H9 (cell line): Measurements from ENCODE around the gene ARHGAP45. TPM values are rescaled to one million over a fixed set of nuclear protein-coding genes. Genes with fewer than 3 reads are reported as not detected.

ENCODE experiments used
- DNase-seq: peaks from one replicate; pipeline ENCODE4 v3.0.0-alpha.2; 2017
- H2AFZ ChIP-seq: one replicate; pipeline ENCODE4 v1.6.1; 2013; ENCODE audit warnings: mild to moderate bottlenecking, low read length, control low read depth, moderate library complexity
- H2AK5ac ChIP-seq: 2 replicates; pipeline ENCODE4 v1.6.1; 2013; ENCODE audit warnings: low read length, control low read depth, mixed read lengths; ENCODE audit not compliant: insufficient read length
- H2BK120ac ChIP-seq: one replicate; pipeline ENCODE4 v1.6.1; 2013; ENCODE audit warnings: low read depth, mild to moderate bottlenecking, low read length, control low read depth, inconsistent platforms; ENCODE audit not compliant: poor library complexity, severe bottlenecking
- H2BK12ac ChIP-seq: 2 replicates; pipeline ENCODE4 v1.6.1; 2013; ENCODE audit warnings: low read length, control low read depth, mixed read lengths, low read depth; ENCODE audit not compliant: insufficient read length
- H2BK15ac ChIP-seq: 2 replicates; pipeline ENCODE4 v1.6.1; 2013; ENCODE audit warnings: low read depth, low read length, control low read depth
- H2BK20ac ChIP-seq: one replicate; pipeline ENCODE4 v1.6.1; 2013; ENCODE audit warnings: low read depth, mild to moderate bottlenecking, low read length, control low read depth, inconsistent platforms; ENCODE audit not compliant: poor library complexity, severe bottlenecking
- H2BK5ac ChIP-seq: 2 replicates; pipeline ENCODE4 v1.6.1; 2013; ENCODE audit warnings: low read length, control low read depth, mixed read lengths; ENCODE audit not compliant: insufficient read length
- H3K14ac ChIP-seq: 2 replicates; pipeline ENCODE4 v1.6.1; 2013; ENCODE audit warnings: low read length, control low read depth; ENCODE audit not compliant: insufficient read depth
- H3K18ac ChIP-seq: 2 replicates; pipeline ENCODE4 v1.6.1; 2013; ENCODE audit warnings: low read depth, mild to moderate bottlenecking, mixed read lengths, low read length, control low read depth; ENCODE audit not compliant: insufficient read length
- H3K23ac ChIP-seq: 2 replicates; pipeline ENCODE4 v1.6.1; 2013; ENCODE audit warnings: low read length, control low read depth, mixed read lengths, low read depth; ENCODE audit not compliant: insufficient read length
- H3K23me2 ChIP-seq: 2 replicates; pipeline ENCODE4 v1.6.1; 2013; ENCODE audit warnings: low read depth, mild to moderate bottlenecking, mixed read lengths, low read length, control low read depth; ENCODE audit not compliant: insufficient read length, poor library complexity, severe bottlenecking
- H3K27ac ChIP-seq: 2 replicates; pipeline ENCODE4 v1.5.1; 2013; ENCODE audit warnings: low read length, control low read depth, mixed read lengths, low read depth; ENCODE audit not compliant: insufficient read length
- H3K27me3 ChIP-seq: 2 replicates; pipeline ENCODE4 v1.6.1; 2013; ENCODE audit warnings: low read length, control low read depth, inconsistent platforms; ENCODE audit not compliant: insufficient read depth
- H3K4ac ChIP-seq: 2 replicates; pipeline ENCODE4 v1.6.1; 2013; ENCODE audit warnings: low read depth, mild to moderate bottlenecking, control low read depth, inconsistent platforms, low read length, moderate library complexity
- H3K4me1 ChIP-seq: 2 replicates; pipeline ENCODE4 v1.6.1; 2013; ENCODE audit warnings: low read length, control low read depth, inconsistent platforms; ENCODE audit not compliant: insufficient read depth
- H3K4me2 ChIP-seq: 2 replicates; pipeline ENCODE4 v1.6.1; 2013; ENCODE audit warnings: low read length, control low read depth, mixed read lengths; ENCODE audit not compliant: insufficient read length, insufficient read depth
- H3K56ac ChIP-seq: 2 replicates; pipeline ENCODE4 v1.6.1; 2013; ENCODE audit warnings: low read depth, mild to moderate bottlenecking, mixed read lengths, low read length, control low read depth; ENCODE audit not compliant: insufficient read length
- H3K79me1 ChIP-seq: 2 replicates; pipeline ENCODE4 v1.6.1; 2013; ENCODE audit warnings: low read depth, mild to moderate bottlenecking, moderate library complexity, low read length, control low read depth, inconsistent platforms; ENCODE audit not compliant: insufficient read depth, poor library complexity, severe bottlenecking
- H3K79me2 ChIP-seq: 2 replicates; pipeline ENCODE4 v1.6.1; 2013; ENCODE audit warnings: low read length, control low read depth, inconsistent platforms; ENCODE audit not compliant: insufficient read depth
- H3K9ac ChIP-seq: 2 replicates; pipeline ENCODE4 v1.6.1; 2013; ENCODE audit warnings: low read length, control low read depth, mixed read lengths; ENCODE audit not compliant: insufficient read length; ENCODE audit errors: extremely low read depth
- H3K9me3 ChIP-seq: one replicate; pipeline ENCODE4 v1.6.1; 2013; ENCODE audit warnings: low read depth, low read length, inconsistent platforms; ENCODE audit not compliant: control insufficient read depth
- H3T11ph ChIP-seq: one replicate; pipeline ENCODE4 v1.6.1; 2013; ENCODE audit warnings: mild to moderate bottlenecking, low read length, control low read depth, inconsistent platforms
- H4K20me1 ChIP-seq: one replicate; pipeline ENCODE4 v1.6.1; 2013; ENCODE audit not compliant: control insufficient read depth, insufficient read length, insufficient read depth
- H4K5ac ChIP-seq: 2 replicates; pipeline ENCODE4 v1.6.1; 2013; ENCODE audit warnings: low read depth, mild to moderate bottlenecking, mixed read lengths, low read length, control low read depth; ENCODE audit not compliant: insufficient read length
- H4K8ac ChIP-seq: replicated peaks from 2 replicates; pipeline ENCODE4 v1.6.1; 2013; ENCODE audit warnings: low read length, control low read depth, mixed read lengths, low read depth; ENCODE audit not compliant: insufficient read length
- H4K91ac ChIP-seq: 2 replicates; pipeline ENCODE4 v1.6.1; 2013; ENCODE audit warnings: low read depth, mild to moderate bottlenecking, moderate library complexity, mixed read lengths, low read length, control low read depth; ENCODE audit not compliant: insufficient read length
- H3K27ac Mint-ChIP-seq, 3 experiments: 2 replicates in 2 of 3; 3 replicates in 1 of 3; pipeline ENCODE4 v1.8.0; 2020 to 2021; ENCODE audit warnings: mixed read lengths in 3 of 3, mild to moderate bottlenecking in 1 of 3, moderate library complexity in 1 of 3
- H3K27me3 Mint-ChIP-seq: 2 replicates; pipeline ENCODE4 v1.8.0; 2021; ENCODE audit warnings: low read depth, mild to moderate bottlenecking, moderate library complexity, mixed read lengths
- H3K36me3 Mint-ChIP-seq, 3 experiments: 2 replicates in 2 of 3; 3 replicates in 1 of 3; pipeline ENCODE4 v1.8.0; 2020 to 2021; ENCODE audit warnings: low read depth in 3 of 3, mixed read lengths in 3 of 3; ENCODE audit not compliant: insufficient read depth in 1 of 3
- H3K4me1 Mint-ChIP-seq, 2 experiments: 2 replicates each; pipeline ENCODE4 v1.8.0; 2020; ENCODE audit warnings: mixed read lengths in 2 of 2
- H3K4me3 Mint-ChIP-seq, 2 experiments: 2 replicates in 1 of 2; 3 replicates in 1 of 2; pipeline ENCODE4 v1.8.0; 2020 to 2021; ENCODE audit warnings: mild to moderate bottlenecking in 2 of 2, mixed read lengths in 2 of 2, moderate library complexity in 1 of 2
- H3K9me3 Mint-ChIP-seq, 2 experiments: 2 replicates in 1 of 2; 3 replicates in 1 of 2; pipeline ENCODE4 v1.8.0; 2020; ENCODE audit warnings: mild to moderate bottlenecking in 2 of 2, mixed read lengths in 2 of 2, moderate library complexity in 1 of 2
- WGBS: extraction: QIAGEN DNeasy Blood & Tissue Kit; methylation state at CpG from one replicate; pipeline ENCODE4 v1.1.7; 2013; ENCODE audit warnings: missing lambda C conversion rate, low lambda C conversion rate, mixed read lengths; ENCODE audit not compliant: insufficient read length; ENCODE audit errors: extremely low coverage; 5-methylcytosine and 5-hydroxymethylcytosine counted together
- total RNA-seq: library from RNA; stranded (reverse); gene quantifications from 2 replicates; pipeline ENCODE4 v1.2.1, GENCODE V29; 2021
- TF ChIP-seq, protein P1 (sequence below): fragments of 200-600 bp; sonication (generic); conservative IDR thresholded peaks from 3 replicates; pipeline ENCODE4 v1.8.0; 2021; ENCODE audit warnings: antibody characterized with exemption, mild to moderate bottlenecking

Gene ARHGAP45
- total RNA-seq, 1 experiment from 2014 or later, result 39.8 TPM

DNA sequence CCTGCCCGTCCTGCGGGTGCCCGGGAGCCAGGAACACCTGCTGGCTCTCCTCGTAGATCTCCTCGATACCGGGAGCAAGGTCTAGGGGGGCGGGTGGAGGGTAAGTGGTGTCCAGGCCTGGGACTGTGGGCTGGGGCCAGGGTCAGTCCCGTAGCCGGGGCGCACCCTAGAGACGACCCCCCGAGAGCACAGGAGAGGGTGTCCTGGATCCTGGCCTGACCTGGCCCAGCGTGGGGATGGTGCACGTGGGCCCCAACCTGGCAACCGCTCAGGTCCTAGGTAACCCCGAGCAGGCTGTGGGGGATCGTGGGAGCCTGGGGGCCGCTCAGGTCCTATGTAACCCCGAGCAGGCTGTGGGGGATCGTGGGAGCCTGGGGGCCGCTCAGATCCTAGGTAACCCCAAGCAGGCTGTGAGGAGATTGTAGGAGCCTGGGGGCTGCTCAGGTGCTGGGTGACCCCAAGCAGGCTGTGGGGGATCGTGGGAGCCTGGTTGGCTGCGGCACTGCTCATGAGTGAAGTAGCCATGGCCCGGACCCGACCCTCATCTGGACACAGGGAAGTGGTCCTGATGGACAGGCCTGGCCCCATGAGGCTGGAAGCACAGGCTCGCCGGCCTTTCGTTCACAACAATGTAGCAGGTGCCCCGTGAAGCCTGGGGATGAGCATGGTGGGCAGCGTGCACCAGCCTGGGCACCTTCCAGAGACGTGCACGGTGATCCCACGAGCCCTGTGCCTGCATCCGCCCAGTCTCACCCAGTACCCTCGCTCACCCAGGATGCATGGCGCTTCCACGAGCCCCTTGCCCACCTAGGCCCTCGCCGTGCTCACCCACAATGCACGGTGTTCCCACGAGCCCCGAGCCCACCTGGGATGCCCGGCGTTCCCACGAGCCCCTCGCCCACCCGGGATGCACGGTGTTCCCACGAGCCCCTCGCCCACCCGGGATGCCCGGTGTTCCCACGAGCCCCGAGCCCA, 43.0 kb downstream of the ARHGAP45 start:
- H4K91ac ChIP-seq, result no peak overlapping the region
- Mint-ChIP-seq H3K27me3 (peaks cover 2% of the 10 kb centered on the region), H3K27ac (no peak overlapping the region), H3K9me3 (no peaks in the 10 kb centered on the region), H3K4me1 (peaks cover 2 to 12% of the 10 kb centered on the region in 2 experiments; a peak in 3 of 4 replicates), H3K36me3 (peaks cover 0 to 19% (median 7%) of the 10 kb centered on the region in 3 experiments; a peak in 3 of 7 replicates), H3K4me3 (no peak overlapping the region)
- no peak overlapping the region for H2AFZ ChIP-seq
- H2BK20ac ChIP-seq, result no peak overlapping the region
- H3K4ac ChIP-seq, result no peak overlapping the region
- no peak overlapping the region for H2BK5ac ChIP-seq
- no peak overlapping the region for H2AK5ac ChIP-seq
- no peaks in the 10 kb centered on the region for H3K79me1 ChIP-seq
- no peaks in the 10 kb centered on the region for H4K20me1 ChIP-seq
- H3K9me3 ChIP-seq, result no peaks in the 10 kb centered on the region
- no CpG with 5 or more reads among the region's 54 CpGs for WGBS
- no peak overlapping the region for H2BK12ac ChIP-seq
- no peak overlapping the region for H3K23ac ChIP-seq
- no peak overlapping the region; the same call in 1 of the 2 replicates for H3K14ac ChIP-seq
- no peak overlapping the region for H3K4me2 ChIP-seq
- H4K8ac ChIP-seq, result no peak overlapping the region
- no peak for DNase-seq
- H3K9ac ChIP-seq, result no peak overlapping the region
- TF ChIP-seq, protein P1, sequence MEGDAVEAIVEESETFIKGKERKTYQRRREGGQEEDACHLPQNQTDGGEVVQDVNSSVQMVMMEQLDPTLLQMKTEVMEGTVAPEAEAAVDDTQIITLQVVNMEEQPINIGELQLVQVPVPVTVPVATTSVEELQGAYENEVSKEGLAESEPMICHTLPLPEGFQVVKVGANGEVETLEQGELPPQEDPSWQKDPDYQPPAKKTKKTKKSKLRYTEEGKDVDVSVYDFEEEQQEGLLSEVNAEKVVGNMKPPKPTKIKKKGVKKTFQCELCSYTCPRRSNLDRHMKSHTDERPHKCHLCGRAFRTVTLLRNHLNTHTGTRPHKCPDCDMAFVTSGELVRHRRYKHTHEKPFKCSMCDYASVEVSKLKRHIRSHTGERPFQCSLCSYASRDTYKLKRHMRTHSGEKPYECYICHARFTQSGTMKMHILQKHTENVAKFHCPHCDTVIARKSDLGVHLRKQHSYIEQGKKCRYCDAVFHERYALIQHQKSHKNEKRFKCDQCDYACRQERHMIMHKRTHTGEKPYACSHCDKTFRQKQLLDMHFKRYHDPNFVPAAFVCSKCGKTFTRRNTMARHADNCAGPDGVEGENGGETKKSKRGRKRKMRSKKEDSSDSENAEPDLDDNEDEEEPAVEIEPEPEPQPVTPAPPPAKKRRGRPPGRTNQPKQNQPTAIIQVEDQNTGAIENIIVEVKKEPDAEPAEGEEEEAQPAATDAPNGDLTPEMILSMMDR, result no peak
- no peak overlapping the region for H3K18ac ChIP-seq
- no peaks in the 10 kb centered on the region for H3K27me3 ChIP-seq
- no peaks in the 10 kb centered on the region for H3K23me2 ChIP-seq
- H3T11ph ChIP-seq, result no peak overlapping the region
- H3K4me1 ChIP-seq, result no peaks in the 10 kb centered on the region
- H3K56ac ChIP-seq, result no peak overlapping the region
- H4K5ac ChIP-seq, result no peak overlapping the region
- no peak overlapping the region for H3K27ac ChIP-seq
- no peak overlapping the region for H2BK15ac ChIP-seq
- H3K79me2 ChIP-seq, result no peaks in the 10 kb centered on the region; the same call in 1 of the 2 replicates
- no peak overlapping the region for H2BK120ac ChIP-seq
